UCSD-AML1 (cell line): ENCODE results near the gene SCLT1.

Experiments used
- DNase-seq: peaks from one replicate; lab custom pipeline; 2025; ENCODE audit not compliant: unreplicated experiment; lab: John Stamatoyannopoulos, UW

Gene SCLT1

GRCh38 chr4:128877934-128878333 is 215.4 kb downstream of the SCLT1 start:
- no peak for DNase-seq

GRCh38 chr4:128876200-128876599 is 217.1 kb downstream of the SCLT1 start:
- DNase-seq = no peak

GRCh38 chr4:128871948-128872347 is 221.4 kb downstream of the SCLT1 start:
- no peak for DNase-seq

DNA sequence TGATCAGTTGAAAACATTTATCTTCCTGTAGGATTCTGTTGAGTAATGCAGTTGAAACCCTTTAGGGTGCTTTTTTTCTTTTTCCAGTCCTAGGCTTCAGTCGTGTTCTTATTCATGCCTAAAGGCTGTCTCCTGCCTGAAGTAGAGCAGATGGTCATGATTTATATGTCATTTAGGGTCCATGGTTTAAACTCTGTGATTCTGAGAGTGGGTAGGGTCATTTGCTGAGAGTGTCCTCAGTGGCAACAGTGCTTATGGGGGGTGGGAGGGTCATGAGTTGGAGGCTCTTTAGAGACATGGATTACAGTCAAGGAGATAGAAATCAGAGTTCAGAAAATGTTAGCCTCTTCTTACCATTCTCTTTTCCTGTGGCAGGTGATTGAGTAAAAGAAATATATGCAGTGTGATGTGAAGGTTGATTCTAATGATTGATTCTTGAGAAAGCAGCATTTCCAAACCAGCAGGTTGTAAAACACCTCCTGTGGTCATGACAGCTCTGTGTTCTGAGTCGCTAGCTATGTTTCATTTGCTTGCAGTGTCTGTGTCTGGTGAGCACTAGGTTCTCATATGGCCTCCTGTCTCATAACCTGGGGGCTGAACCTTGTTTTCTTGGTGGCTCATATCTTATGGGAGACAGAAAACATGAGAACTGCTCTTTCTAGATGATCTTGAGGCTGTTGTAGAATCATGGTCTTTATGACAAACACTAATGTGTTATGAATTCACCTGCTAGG is 223.4 kb downstream of the SCLT1 start:
- no peak for DNase-seq

GRCh38 chr4:128868758-128869157 is 224.6 kb downstream of the SCLT1 start:
- DNase-seq = no peak

- DNase-seq = no peak
Observed at GRCh38 chr4:128866691-128867090, 226.6 kb downstream of the SCLT1 start.

- no peak for DNase-seq
Observed at GRCh38 chr4:128866269-128866668, 227.1 kb downstream of the SCLT1 start.

DNA sequence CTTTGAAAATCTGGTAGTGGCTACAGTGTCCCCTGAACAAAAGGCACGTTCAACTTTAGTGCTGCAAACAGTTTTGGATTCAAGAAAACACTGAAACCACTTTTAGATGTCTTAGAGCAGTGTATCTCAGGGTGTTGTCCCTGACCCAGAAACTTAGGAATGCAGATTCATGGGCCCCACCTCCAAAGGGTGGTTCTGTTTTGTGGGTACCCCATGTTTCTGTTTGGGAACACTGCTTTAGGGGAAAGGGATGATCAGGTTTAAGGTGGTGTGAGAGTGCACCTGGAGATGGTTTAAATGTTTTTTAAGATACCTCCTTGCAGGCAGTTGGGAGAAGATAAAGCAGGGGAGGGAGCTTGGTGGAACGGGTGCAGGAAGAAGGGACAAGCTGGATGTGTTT is 228.2 kb downstream of the SCLT1 start:
- no peak for DNase-seq

DNA sequence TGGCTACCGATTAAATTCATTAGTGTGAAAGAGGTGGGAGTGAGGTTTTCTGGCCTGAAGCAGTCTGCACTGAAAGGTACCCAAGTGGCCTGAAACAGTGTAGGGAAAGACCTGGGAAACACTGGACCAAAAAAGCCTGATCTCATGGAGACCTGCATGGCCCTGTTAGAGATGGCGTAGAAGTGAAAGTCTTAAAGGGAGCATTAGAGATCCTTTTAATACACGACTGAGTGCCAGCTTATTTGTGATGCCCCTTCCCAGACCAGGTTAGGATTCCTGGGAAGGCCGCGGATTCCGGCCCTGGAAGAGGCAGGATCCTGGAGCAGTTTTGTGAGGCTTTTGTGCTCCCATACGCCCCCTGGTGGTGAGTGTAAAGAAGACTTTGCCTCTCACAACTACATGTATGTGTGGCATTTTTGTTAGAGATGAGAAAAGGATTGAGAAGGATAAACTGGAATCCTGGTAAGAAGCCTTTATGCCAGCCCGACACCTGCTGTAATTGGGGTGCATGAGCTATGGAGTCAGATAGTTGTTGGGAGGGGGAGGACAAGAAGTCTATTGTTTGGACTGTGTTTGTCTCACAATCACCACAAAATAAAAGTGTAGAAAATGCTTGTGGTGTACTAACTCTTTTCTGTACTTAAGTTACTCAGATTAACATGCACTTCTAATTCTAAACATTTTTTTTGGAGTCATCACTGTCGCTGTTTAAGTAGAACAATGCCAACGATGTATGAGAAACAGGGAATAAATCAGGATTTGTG is 229.8 kb downstream of the SCLT1 start:
- peak; percentile 41 for DNase-seq

- DNase-seq = no peak
Observed at GRCh38 chr4:128862608-128863311, 230.6 kb downstream of the SCLT1 start.

DNA sequence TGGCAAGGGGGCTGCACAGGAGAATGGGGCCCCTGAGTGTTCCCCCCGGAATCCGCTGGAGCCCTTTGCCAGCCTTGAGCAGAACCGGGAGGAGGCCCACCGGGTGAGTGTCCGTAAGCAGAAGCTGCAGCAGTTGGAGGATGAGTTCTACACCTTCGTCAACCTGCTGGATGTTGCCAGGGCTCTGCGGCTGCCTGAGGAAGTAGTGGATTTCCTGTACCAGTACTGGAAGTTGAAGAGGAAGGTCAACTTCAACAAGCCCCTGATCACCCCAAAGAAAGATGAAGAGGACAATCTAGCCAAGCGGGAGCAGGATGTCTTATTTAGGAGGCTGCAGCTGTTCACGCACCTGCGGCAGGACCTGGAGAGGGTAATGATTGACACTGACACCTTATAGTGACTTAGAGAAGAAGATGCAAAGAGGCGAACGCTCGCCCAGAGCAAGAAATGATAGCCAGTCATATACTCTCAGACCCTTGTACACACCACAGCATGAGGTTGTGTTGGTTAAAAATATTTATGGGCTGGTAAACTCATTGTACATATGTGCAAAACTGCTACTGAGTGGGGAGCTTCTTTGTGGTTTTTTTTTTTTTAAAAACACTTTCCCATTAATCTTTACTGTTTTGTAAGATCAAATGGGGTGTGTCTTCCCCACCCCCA is 231.4 kb downstream of the SCLT1 start:
- peak; percentile 23 for DNase-seq

DNA sequence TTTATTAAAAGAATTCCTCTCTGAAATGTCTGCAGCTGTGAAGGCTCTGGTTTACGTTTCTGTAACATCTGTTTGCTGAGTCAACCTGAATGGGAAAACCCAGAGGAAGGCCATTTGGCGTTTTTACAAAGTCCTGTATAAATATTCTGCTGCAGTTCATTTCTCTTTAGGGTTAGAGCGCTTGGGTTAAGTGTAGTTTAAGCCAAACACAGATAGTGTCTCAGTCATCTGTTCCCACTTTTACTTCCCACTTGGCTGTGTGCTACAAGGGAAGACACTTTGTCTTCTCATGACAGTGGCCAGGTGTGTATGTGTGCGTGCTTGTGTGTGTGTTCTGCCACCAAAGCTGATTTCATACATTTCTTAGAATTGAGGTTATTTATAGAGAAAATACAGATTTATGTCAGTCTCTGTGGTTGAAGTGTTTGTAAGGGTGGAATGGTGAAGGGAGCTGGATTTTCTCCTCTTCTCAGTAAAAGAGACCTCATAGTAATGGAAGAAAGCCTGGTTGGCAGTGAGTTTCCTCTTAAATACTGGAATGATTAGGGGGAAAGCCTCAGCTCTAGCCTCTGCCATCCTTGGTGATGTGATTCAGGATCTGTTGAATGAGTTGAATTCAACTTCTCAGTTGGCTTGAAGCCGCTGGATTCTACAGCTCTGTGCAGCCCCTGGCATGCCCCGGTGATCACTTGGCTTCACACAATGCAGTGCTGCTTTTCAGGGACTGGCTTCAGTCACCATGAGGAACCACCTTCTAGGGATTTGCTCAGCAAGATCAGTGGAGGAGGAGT is 233.3 kb downstream of the SCLT1 start:
- DNase-seq = no peak

GRCh38 chr4:128858879-128859671 is 234.3 kb downstream of the SCLT1 start:
- no peak for DNase-seq

- DNase-seq = no peak
Observed at GRCh38 chr4:128856246-128856645, 237.1 kb downstream of the SCLT1 start.

DNA sequence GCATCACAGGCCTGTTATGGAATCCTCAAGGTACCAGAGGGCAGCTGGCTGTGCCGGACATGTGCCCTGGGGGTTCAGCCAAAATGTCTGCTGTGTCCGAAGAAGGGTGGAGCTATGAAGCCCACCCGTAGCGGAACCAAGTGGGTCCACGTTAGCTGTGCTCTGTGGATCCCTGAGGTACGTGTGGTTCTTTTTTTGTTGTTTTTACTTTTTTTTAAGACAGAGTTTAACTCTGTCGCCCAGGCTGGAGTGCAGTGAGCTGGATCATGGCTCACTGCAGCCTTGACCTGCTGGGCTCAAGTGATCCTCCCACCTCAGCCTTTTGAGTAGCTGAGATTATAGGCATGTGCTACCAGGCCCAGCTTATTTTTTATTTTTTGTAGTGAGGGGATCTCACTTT is 237.7 kb downstream of the SCLT1 start:
- no peak for DNase-seq

DNA sequence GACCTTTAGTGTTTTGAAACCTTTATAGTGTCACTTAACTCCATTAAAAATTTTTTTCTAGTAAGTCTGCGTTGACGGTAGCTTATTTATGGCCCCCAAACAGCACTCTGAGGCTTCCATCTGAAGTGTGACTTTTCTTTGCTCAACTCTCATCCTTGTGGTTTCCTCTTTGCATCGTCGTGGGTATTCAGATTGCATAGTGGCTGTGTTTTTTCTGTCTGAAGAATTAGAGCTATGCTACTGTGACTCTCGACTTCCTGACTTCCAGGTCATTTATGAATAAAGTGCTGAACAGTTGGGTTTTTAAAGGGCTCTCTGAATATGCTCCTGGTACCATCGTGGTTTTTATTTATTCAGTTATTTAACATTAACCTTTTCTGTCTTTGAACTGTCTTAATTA is 238.9 kb downstream of the SCLT1 start:
- no peak for DNase-seq

- no peak for DNase-seq
Observed at GRCh38 chr4:128853741-128854140, 239.6 kb downstream of the SCLT1 start.

DNA sequence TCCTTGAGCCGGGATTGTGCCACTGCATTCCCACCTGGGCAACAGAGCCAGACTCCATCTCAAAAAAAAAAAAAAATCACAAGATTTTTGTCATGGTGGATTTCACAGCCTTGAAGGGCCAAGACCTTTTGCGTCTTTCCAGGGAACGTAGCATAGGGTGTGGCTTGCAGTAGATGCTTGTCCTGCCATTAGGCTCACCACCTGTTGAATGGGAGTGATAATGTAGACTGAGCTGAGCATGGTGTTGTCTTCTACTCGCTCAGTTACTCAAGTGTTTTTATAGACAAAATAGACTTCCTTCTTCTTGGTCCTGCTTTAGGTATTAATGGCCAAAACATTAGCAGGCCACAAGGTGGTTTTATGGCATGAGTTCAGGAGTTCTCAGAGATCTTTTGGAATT is 243.1 kb downstream of the SCLT1 start:
- DNase-seq = no peak

DNA sequence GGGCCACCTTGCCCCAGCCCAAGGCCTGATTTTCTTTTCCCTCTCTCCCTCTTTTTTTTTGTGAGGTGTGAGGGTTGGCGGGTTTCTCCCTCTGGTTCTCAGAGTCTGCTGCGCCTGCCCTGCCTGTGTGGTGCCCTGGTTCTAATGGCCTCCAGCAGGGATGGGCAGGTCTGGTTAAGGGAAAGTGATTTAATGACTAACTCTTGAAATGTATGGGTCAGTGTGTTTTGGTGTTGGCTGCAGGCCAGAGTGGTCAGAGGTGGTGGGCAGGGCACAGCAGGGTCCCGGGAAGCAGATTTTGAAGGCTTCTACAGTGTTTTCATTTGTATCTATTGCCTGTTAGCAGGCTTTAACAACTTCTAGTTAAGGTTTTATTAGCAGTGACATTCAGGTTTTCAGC is 244.9 kb downstream of the SCLT1 start:
- no peak for DNase-seq
